ENCODE results near the gene ANKS1B. TPM values are rescaled to one million over a fixed set of nuclear protein-coding genes. Genes with fewer than 3 reads are reported as not detected.

ANKS1B gene
- total RNA-seq, 4 donors from 2014 or later: 4.9 to 15.4 (median 9.4) TPM

- no peaks in the 10 kb centered on the region for H3K27me3 ChIP-seq
- no peak overlapping the region for H3K27ac ChIP-seq
- no peaks in the 10 kb centered on the region for H3K4me1 ChIP-seq
- TF ChIP-seq POLR2AphosphoS5 (IDR thresholded peaks at IDR 0.05): no peak
- no peak for TF ChIP-seq CTCF (IDR thresholded peaks at IDR 0.05)
- TF ChIP-seq POLR2A (IDR thresholded peaks at IDR 0.05): no peak
- TF ChIP-seq EP300 (IDR thresholded peaks at IDR 0.05): no peak
- no peaks in the 10 kb centered on the region for H3K9me3 ChIP-seq
- WGBS: 57% methylated on average over 6 of the region's 6 CpGs
- DNase-seq (ENCODE audit: low spot score in 2 of 2): no peak
- no peak overlapping the region for H3K4me3 ChIP-seq
- H3K36me3 ChIP-seq: no peaks in the 10 kb centered on the region
Observed at GRCh38 chr12:98870504-98870903, 1114.2 kb downstream of the ANKS1B start.

- WGBS: 88% methylated on average over 2 of the region's 2 CpGs
Observed at GRCh38 chr12:98869886-98870503, 1114.7 kb downstream of the ANKS1B start.

GRCh38 chr12:98868538-98868937 lies 1116.2 kb downstream of the ANKS1B start:
- no peak for TF ChIP-seq POLR2A (IDR thresholded peaks at IDR 0.05)
- TF ChIP-seq EP300 (IDR thresholded peaks at IDR 0.05): no peak
- no peak for TF ChIP-seq POLR2AphosphoS5 (IDR thresholded peaks at IDR 0.05)
- TF ChIP-seq CTCF (IDR thresholded peaks at IDR 0.05): no peak
- no peak overlapping the region for H3K27ac ChIP-seq
- H3K4me3 ChIP-seq: no peak overlapping the region
- 61% methylated on average over 4 of the region's 4 CpGs for WGBS
- no peak for DNase-seq (ENCODE audit: low spot score in 2 of 2)
- no peaks in the 10 kb centered on the region for H3K9me3 ChIP-seq
- H3K4me1 ChIP-seq: no peaks in the 10 kb centered on the region
- H3K27me3 ChIP-seq: no peaks in the 10 kb centered on the region
- H3K36me3 ChIP-seq: no peaks in the 10 kb centered on the region

More at GRCh38 chr12:98869886-98870503, 1114.7 kb downstream of the ANKS1B start:
- Histone ChIP-seq H3K36me3 (no peaks in the 10 kb centered on the region), H3K4me3 (no peak overlapping the region), H3K9me3 (no peaks in the 10 kb centered on the region), H3K27ac (no peak overlapping the region), H3K4me1 (no peaks in the 10 kb centered on the region), H3K27me3 (no peaks in the 10 kb centered on the region)
- no peak for DNase-seq (ENCODE audit: low spot score in 2 of 2)
- TF ChIP-seq POLR2AphosphoS5 (IDR thresholded peaks at IDR 0.05) (no peak), CTCF (IDR thresholded peaks at IDR 0.05) (no peak), POLR2A (IDR thresholded peaks at IDR 0.05) (no peak), EP300 (IDR thresholded peaks at IDR 0.05) (no peak)

- 53% methylated on average over 6 of the region's 6 CpGs for WGBS
- H3K27ac ChIP-seq: no peak overlapping the region
- DNase-seq (ENCODE audit: low spot score in 2 of 2): no peak
- no peaks in the 10 kb centered on the region for H3K9me3 ChIP-seq
- no peak overlapping the region for H3K4me3 ChIP-seq
- no peaks in the 10 kb centered on the region for H3K4me1 ChIP-seq
- TF ChIP-seq POLR2A (IDR thresholded peaks at IDR 0.05) (no peak), EP300 (IDR thresholded peaks at IDR 0.05) (no peak), CTCF (IDR thresholded peaks at IDR 0.05) (no peak), POLR2AphosphoS5 (IDR thresholded peaks at IDR 0.05) (no peak)
- H3K27me3 ChIP-seq: no peaks in the 10 kb centered on the region
- no peaks in the 10 kb centered on the region for H3K36me3 ChIP-seq
Observed at GRCh38 chr12:98868076-98868475, 1116.7 kb downstream of the ANKS1B start.

GRCh38 chr12:98864363-98864762 lies 1120.4 kb downstream of the ANKS1B start:
- Histone ChIP-seq H3K9me3 (no peaks in the 10 kb centered on the region), H3K36me3 (no peaks in the 10 kb centered on the region)

More at GRCh38 chr12:98864363-98864762, 1120.4 kb downstream of the ANKS1B start:
- Histone ChIP-seq H3K27me3 (no peaks in the 10 kb centered on the region), H3K4me3 (no peak overlapping the region), H3K27ac (no peak overlapping the region), H3K4me1 (no peaks in the 10 kb centered on the region)
- TF ChIP-seq CTCF (IDR thresholded peaks at IDR 0.05) (no peak), POLR2A (IDR thresholded peaks at IDR 0.05) (no peak), POLR2AphosphoS5 (IDR thresholded peaks at IDR 0.05) (no peak), EP300 (IDR thresholded peaks at IDR 0.05) (no peak)
- WGBS: 53% methylated on average over 1 of the region's 1 CpG
- DNase-seq (ENCODE audit: low spot score in 2 of 2): no peak

Measured in suprapubic skin (tissue), 4 donors.